ENCODE data around the gene PDGFRB.

The PDGFRB gene

DNA sequence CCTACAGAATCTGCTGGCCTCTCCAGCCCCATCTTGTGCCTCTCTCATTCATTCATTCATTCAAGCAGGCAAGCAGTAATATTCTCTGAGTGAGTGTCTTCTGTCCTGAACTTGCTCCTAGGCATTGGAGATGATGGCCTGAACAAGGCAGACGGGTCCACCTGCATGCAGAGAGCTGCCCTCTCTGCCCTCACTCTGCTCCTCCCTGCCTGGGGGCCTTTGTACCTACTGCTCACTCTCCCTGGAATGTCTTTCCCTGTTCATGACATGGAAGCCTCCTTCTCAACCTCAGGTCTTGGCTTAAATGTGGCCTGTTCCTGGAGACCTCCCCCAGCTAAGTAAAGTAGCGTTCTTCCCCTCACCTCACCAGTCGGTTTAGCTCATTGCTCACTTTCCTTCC lies 17.5 kb upstream of the PDGFRB start:
- H2AFZ ChIP-seq (ENCODE audit: low read length, unreplicated experiment) = no peak overlapping the region
- H3K27me3 ChIP-seq (ENCODE audit: insufficient read depth, low read length) = 0 out of 2 replicates have a peak, but pooled peaks cover 7% of the 10 kb centered on the region

DNA sequence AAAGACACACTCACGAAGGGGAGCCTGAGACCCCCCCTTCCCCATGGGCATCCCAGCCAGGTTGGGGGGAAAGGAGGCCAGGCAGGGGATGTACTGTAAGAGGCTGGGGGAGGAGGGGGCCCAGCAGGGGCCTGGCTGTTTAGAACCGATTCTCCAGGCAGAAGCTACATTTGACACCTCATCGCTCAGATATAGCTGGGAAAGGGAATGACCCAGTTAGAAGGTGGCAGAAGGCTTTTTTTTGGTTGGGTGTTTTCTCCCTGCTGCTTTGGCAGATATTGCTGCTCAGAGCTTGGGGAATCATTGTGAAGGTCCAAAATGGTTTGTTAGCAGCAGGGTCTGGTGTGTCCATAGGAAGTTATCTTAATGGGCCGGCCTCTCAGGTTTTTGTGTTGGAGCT lies 16.9 kb upstream of the PDGFRB start:
- H3K4me1 ChIP-seq (ENCODE audit: control insufficient read depth, insufficient read depth, low read length, unreplicated experiment) = no peaks in the 10 kb centered on the region
- H3K27ac ChIP-seq (ENCODE audit: low read depth, low read length) = no peak overlapping the region
- H3K27me3 ChIP-seq (ENCODE audit: insufficient read depth, low read length) = 0 out of 2 replicates have a peak, but pooled peaks cover 7% of the 10 kb centered on the region
- no peak overlapping the region for H3K4me3 ChIP-seq (ENCODE audit: low read depth, low read length)
- H3K79me2 ChIP-seq (ENCODE audit: control insufficient read depth, insufficient read depth, low read length, unreplicated experiment) = no peaks in the 10 kb centered on the region
- no peak overlapping the region for H2AFZ ChIP-seq (ENCODE audit: low read length, unreplicated experiment)
- no peaks in the 10 kb centered on the region for H3K36me3 ChIP-seq (ENCODE audit: insufficient read depth, low read length)

More for the DNA sequence above, 17.5 kb upstream of the PDGFRB start:
- Histone ChIP-seq H3K79me2 (ENCODE audit: control insufficient read depth, insufficient read depth, low read length, unreplicated experiment) (no peaks in the 10 kb centered on the region), H3K4me3 (ENCODE audit: low read depth, low read length) (no peak overlapping the region), H3K4me1 (ENCODE audit: control insufficient read depth, insufficient read depth, low read length, unreplicated experiment) (no peaks in the 10 kb centered on the region), H3K27ac (ENCODE audit: low read depth, low read length) (no peak overlapping the region), H3K36me3 (ENCODE audit: insufficient read depth, low read length) (no peaks in the 10 kb centered on the region)

DNA sequence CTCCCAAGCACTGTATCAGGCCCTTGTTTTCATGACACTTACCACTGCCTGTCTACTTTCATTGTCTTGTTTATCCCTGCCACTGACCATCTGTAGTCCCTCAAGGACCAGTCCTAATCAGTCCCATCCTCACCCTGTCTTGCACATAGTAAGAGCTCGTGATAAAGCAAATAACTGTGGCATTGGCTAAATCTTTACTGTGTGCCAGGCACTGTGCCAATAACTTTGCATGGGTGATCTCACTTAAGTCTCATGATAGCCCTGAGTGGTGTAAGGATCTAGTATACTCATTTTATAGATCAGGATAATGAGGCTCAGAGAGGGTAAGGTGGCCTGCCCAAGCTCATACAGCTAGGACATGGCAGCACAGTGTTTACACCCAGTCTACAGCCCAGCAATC lies 16.5 kb upstream of the PDGFRB start:
- H3K27me3 ChIP-seq (ENCODE audit: insufficient read depth, low read length) = 0 out of 2 replicates have a peak, but pooled peaks cover 7% of the 10 kb centered on the region

DNA sequence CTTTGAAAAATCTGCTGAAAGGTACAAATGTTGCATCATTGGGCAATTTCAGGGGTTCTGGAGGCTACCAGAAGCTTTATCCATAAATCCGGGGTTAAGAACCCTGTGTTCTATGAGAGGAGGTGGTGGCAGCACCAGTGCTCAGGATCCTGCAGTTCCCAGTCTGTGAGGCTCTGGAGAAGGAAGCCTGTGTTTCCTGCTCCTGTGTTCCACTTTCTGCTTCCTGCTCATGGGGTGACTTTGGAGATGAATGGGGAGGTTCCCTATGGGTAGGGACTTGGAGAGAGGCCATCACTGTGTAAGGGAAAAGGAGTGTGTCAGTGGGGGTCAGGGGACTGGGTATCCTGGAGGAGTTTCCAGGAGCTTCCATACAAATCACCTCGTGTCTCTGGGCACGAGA lies 13.2 kb upstream of the PDGFRB start:
- H2AFZ ChIP-seq (ENCODE audit: low read length, unreplicated experiment) = no peak overlapping the region
- H3K27me3 ChIP-seq (ENCODE audit: insufficient read depth, low read length) = 0 out of 2 replicates have a peak, but pooled peaks cover 7% of the 10 kb centered on the region
- H3K27ac ChIP-seq (ENCODE audit: low read depth, low read length) = no peak overlapping the region
- H3K36me3 ChIP-seq (ENCODE audit: insufficient read depth, low read length) = no peaks in the 10 kb centered on the region
- H3K4me3 ChIP-seq (ENCODE audit: low read depth, low read length) = no peak overlapping the region
- no peaks in the 10 kb centered on the region for H3K79me2 ChIP-seq (ENCODE audit: control insufficient read depth, insufficient read depth, low read length, unreplicated experiment)
- peaks cover 10% of the 10 kb centered on the region for H3K4me1 ChIP-seq (ENCODE audit: control insufficient read depth, insufficient read depth, low read length, unreplicated experiment)

More for the DNA sequence above, 16.5 kb upstream of the PDGFRB start:
- Histone ChIP-seq H3K79me2 (ENCODE audit: control insufficient read depth, insufficient read depth, low read length, unreplicated experiment) (no peaks in the 10 kb centered on the region), H3K36me3 (ENCODE audit: insufficient read depth, low read length) (no peaks in the 10 kb centered on the region), H3K27ac (ENCODE audit: low read depth, low read length) (no peak overlapping the region), H3K4me1 (ENCODE audit: control insufficient read depth, insufficient read depth, low read length, unreplicated experiment) (no peaks in the 10 kb centered on the region), H2AFZ (ENCODE audit: low read length, unreplicated experiment) (no peak overlapping the region), H3K4me3 (ENCODE audit: low read depth, low read length) (no peak overlapping the region)

DNA sequence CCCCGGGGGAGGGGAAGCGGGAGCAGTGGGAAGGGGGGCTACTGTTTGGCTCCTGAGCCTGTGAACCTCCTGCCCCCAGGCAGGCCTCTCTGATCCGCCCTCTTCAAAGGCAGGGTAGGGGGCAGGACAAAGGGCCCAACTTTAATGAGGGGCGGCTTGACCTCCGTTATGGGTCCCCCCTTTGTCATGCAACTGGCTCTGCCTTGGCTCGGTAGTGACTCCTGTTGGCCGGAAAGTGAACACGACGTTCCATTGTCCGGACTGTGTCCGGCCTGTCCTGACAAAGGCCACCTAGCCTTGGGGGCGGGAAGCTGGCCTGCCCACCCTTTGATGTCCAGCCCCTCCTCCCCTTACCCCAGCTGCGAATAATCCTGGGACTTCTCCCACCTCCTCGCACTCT lies 12.3 kb upstream of the PDGFRB start:
- Histone ChIP-seq H3K27ac (ENCODE audit: low read depth, low read length) (no peak overlapping the region), H3K27me3 (ENCODE audit: insufficient read depth, low read length) (0 out of 2 replicates have a peak, but pooled peaks cover 7% of the 10 kb centered on the region)

DNA sequence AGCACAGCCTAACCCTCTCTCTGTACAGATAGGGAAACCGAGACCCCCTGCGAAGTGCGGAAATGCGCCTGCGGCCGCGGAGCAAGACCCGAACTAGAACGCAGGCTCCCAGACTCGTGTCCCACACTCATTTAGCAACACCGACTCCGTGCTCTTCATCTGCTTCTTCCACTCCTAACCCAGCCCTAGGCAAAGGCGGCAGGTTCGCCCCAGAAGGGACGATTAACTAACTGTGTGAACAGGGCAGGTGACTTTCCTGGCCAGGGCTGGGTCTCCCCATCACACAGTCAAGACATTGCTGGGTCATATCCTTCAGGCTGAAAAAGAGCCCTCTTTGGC lies 11.8 kb upstream of the PDGFRB start:
- no peaks in the 10 kb centered on the region for H3K79me2 ChIP-seq (ENCODE audit: control insufficient read depth, insufficient read depth, low read length, unreplicated experiment)
- H3K4me3 ChIP-seq (ENCODE audit: low read depth, low read length) = no peak overlapping the region
- 0 out of 2 replicates have a peak, but pooled peaks cover 7% of the 10 kb centered on the region for H3K27me3 ChIP-seq (ENCODE audit: insufficient read depth, low read length)
- no peaks in the 10 kb centered on the region for H3K36me3 ChIP-seq (ENCODE audit: insufficient read depth, low read length)
- peaks cover 17% of the 10 kb centered on the region for H3K4me1 ChIP-seq (ENCODE audit: control insufficient read depth, insufficient read depth, low read length, unreplicated experiment)
- H3K27ac ChIP-seq (ENCODE audit: low read depth, low read length) = no peak overlapping the region
- H2AFZ ChIP-seq (ENCODE audit: low read length, unreplicated experiment) = no peak overlapping the region

More for the DNA sequence above, 12.3 kb upstream of the PDGFRB start:
- Histone ChIP-seq H2AFZ (ENCODE audit: low read length, unreplicated experiment) (no peak overlapping the region), H3K79me2 (ENCODE audit: control insufficient read depth, insufficient read depth, low read length, unreplicated experiment) (no peaks in the 10 kb centered on the region), H3K4me1 (ENCODE audit: control insufficient read depth, insufficient read depth, low read length, unreplicated experiment) (peaks cover 17% of the 10 kb centered on the region), H3K4me3 (ENCODE audit: low read depth, low read length) (no peak overlapping the region), H3K36me3 (ENCODE audit: insufficient read depth, low read length) (no peaks in the 10 kb centered on the region)

DNA sequence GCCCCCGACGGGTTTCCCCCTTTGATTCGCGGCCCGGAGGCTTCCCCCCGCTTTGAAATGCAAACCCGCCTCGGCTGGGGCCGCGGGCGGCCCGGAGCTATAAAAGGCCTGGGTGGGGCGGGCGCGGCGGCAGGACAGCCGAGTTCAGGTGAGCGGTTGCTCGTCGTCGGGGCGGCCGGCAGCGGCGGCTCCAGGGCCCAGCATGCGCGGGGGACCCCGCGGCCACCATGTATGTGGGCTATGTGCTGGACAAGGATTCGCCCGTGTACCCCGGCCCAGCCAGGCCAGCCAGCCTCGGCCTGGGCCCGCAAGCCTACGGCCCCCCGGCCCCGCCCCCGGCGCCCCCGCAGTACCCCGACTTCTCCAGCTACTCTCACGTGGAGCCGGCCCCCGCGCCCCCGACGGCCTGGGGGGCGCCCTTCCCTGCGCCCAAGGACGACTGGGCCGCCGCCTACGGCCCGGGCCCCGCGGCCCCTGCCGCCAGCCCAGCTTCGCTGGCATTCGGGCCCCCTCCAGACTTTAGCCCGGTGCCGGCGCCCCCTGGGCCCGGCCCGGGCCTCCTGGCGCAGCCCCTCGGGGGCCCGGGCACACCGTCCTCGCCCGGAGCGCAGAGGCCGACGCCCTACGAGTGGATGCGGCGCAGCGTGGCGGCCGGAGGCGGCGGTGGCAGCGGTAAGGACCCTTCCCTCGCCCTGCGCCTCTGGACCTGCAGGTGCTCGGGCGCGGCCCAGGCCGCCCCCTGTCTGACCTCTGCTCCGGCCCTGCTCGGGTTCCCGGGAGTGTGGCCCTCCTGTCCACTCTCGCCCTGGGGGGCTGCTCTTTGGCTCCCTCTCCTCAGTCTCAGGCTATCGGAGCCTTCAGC lies 11.2 kb upstream of the PDGFRB start, which contains the start of gene CDX1:
Gene CDX1, plus strand, starts transcription at position 129 of the 862 bp plus-strand sequence. Its CDS starts 99 bp downstream, at position 228.
- H3K79me2 ChIP-seq (ENCODE audit: control insufficient read depth, insufficient read depth, low read length, unreplicated experiment) = no peaks in the 10 kb centered on the region
- H2AFZ ChIP-seq (ENCODE audit: low read length, unreplicated experiment) = no peak within 1 kb of the TSS
- H3K27ac ChIP-seq (ENCODE audit: low read depth, low read length) = no peak within 1 kb of the TSS
- 0 out of 2 replicates have a peak, but pooled peaks cover 7% of the 10 kb centered on the region for H3K27me3 ChIP-seq (ENCODE audit: insufficient read depth, low read length)
- no peak within 1 kb of the TSS for H3K4me3 ChIP-seq (ENCODE audit: low read depth, low read length)
- H3K36me3 ChIP-seq (ENCODE audit: insufficient read depth, low read length) = no peaks in the 10 kb centered on the region
- peaks cover 17% of the 10 kb centered on the region for H3K4me1 ChIP-seq (ENCODE audit: control insufficient read depth, insufficient read depth, low read length, unreplicated experiment)

DNA sequence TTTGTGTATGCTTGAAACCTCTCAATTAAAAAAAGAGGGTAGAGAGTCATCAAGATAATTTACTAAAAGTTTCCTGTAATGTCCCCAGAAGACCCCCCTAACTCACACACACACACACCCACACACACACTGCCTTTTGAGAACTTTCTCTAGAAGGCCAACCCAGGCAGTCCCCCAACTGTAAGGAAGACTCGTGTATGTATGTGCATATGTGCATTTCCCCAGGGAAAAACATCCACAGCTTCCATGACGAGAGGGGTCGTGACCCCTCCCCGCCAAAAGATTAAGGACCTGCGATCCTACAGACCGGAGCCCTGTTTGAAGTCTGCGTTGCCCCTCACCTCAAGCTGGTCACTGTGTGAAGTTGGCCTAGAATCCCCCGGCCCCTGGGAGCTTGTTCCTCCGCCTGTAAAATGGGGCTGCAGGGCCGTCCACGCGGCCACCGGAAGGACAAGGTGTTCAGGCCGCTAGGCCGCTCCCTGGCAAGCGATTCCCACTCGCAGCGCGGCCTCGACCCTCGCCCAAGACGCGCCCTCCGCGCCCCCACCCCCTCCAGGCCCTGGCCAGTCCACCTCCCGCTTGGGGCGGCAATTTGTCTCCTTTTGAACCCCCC lies 10.5 kb upstream of the PDGFRB start:
- Histone ChIP-seq H3K27ac (ENCODE audit: low read depth, low read length) (no peak overlapping the region), H2AFZ (ENCODE audit: low read length, unreplicated experiment) (no peak overlapping the region), H3K27me3 (ENCODE audit: insufficient read depth, low read length) (0 out of 2 replicates have a peak, but pooled peaks cover 7% of the 10 kb centered on the region), H3K4me1 (ENCODE audit: control insufficient read depth, insufficient read depth, low read length, unreplicated experiment) (peaks cover 21% of the 10 kb centered on the region), H3K79me2 (ENCODE audit: control insufficient read depth, insufficient read depth, low read length, unreplicated experiment) (no peaks in the 10 kb centered on the region), H3K4me3 (ENCODE audit: low read depth, low read length) (no peak overlapping the region), H3K36me3 (ENCODE audit: insufficient read depth, low read length) (no peaks in the 10 kb centered on the region)

DNA sequence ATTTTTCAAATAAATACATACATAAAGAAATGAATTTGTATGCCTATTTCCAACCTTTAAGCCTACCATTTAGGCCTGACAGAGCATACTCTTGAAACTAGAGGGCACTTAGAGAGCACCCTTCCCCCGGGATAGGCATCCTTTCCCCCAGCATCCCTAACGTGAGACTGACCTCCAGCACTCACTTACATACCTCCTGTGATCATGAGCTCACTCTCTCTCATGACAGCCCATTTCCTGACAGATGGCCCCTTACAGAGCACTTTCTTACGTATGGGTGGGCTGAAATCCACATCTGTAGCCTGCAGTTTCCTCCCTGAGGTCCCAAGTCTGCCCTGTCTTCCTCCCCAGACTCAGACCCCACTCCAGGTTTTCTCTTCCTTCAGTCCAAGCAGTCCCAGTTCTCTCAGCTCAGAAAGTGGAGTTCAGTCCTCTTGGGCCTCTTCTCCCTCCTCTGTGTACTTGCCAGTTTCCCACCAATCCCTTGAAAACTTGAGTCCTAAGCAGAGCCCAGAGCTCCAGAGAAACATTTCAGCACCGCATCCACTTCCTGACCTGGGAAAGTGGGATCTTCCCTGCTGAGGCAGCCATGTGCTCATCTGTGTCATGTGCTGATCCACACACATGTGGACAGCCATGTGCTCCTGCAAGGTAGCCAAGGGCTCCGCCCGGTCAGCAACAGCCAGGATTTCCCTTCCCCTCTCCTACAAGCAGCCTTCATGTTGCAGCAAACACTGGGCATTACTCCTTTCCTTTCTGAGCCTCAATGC lies 8.8 kb upstream of the PDGFRB start:
- no peaks in the 10 kb centered on the region for H3K27me3 ChIP-seq (ENCODE audit: insufficient read depth, low read length)
- H3K4me3 ChIP-seq (ENCODE audit: low read depth, low read length) = no peak overlapping the region
- no peaks in the 10 kb centered on the region for H3K79me2 ChIP-seq (ENCODE audit: control insufficient read depth, insufficient read depth, low read length, unreplicated experiment)
- H3K27ac ChIP-seq (ENCODE audit: low read depth, low read length) = no peak overlapping the region
- H3K36me3 ChIP-seq (ENCODE audit: insufficient read depth, low read length) = no peaks in the 10 kb centered on the region
- H3K4me1 ChIP-seq (ENCODE audit: control insufficient read depth, insufficient read depth, low read length, unreplicated experiment) = peaks cover 39% of the 10 kb centered on the region
- H2AFZ ChIP-seq (ENCODE audit: low read length, unreplicated experiment) = peak overlapping the region; percentile 16

DNA sequence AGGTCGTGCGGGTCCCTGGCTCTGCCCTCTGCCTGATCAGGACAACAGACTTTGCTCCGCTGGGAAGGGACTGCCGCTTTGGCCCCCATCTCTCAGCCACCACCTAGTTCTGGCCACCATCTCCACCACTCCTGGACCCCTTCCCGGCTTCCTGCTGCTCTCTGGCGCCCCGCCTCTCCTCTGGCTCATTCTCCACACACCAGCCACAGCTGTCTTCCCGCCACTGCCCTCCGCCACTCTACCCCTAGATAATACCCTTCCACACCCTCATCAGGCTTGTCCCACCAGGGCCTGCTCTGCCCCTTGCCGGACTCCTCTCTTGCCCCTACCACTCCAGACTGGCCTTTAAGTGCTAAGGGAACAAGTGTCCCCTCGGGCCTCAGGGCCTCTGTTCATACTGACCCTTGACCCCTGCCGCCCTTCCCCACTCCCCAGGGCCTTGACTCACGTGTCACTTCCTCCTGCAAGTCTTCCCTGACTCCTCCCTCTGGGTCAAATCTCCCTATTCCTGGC lies 8.0 kb upstream of the PDGFRB start:
- Histone ChIP-seq H3K4me3 (ENCODE audit: low read depth, low read length) (no peak overlapping the region), H3K27ac (ENCODE audit: low read depth, low read length) (no peak overlapping the region), H3K79me2 (ENCODE audit: control insufficient read depth, insufficient read depth, low read length, unreplicated experiment) (no peaks in the 10 kb centered on the region), H2AFZ (ENCODE audit: low read length, unreplicated experiment) (peak overlapping the region; percentile 71), H3K27me3 (ENCODE audit: insufficient read depth, low read length) (no peaks in the 10 kb centered on the region), H3K36me3 (ENCODE audit: insufficient read depth, low read length) (no peaks in the 10 kb centered on the region), H3K4me1 (ENCODE audit: control insufficient read depth, insufficient read depth, low read length, unreplicated experiment) (peaks cover 45% of the 10 kb centered on the region)

Data from ACC112 (cell line).